Activated CD4-positive, alpha-beta T cell treated with anti-CD3 and anti-CD28 coated beads for 36 hours (primary cell): ENCODE data around the gene MXD3. TPM values are rescaled to one million over a fixed set of nuclear protein-coding genes. Genes with fewer than 3 reads are reported as not detected.
A peak's percentile ranks its signal among the peaks of the same experiment; 100 is the strongest.

ENCODE experiments used
- ATAC-seq: fragments of 200-7000 bp; cut with Tn5 transposase; one replicate; pipeline ENCODE4 v1.10.0; 2021; ENCODE audit warnings: mild to moderate bottlenecking, moderate library complexity
- CTCF ChIA-PET: fragments of 350-600 bp; sonication (Branson Sonifier 250); formaldehyde crosslinking; loops from one replicate; lab custom pipeline; 2021; ENCODE audit warnings: antibody characterized with exemption; lab: Charles Lee
- POLR2A ChIA-PET: fragments of 350-600 bp; sonication (Branson Sonifier 250); formaldehyde crosslinking; loops from one replicate; lab custom pipeline; 2021; ENCODE audit warnings: antibody characterized with exemption, inconsistent platforms; lab: Charles Lee
- DNase-seq: peaks from one replicate; pipeline ENCODE4 v3.0.0-alpha.2; 2020
- H3K27ac Mint-ChIP-seq: one replicate; pipeline ENCODE4 v1.8.0; 2021; ENCODE audit warnings: mixed read lengths
- H3K27me3 Mint-ChIP-seq: one replicate; pipeline ENCODE4 v1.8.0; 2021; ENCODE audit warnings: mixed read lengths
- H3K36me3 Mint-ChIP-seq: one replicate; pipeline ENCODE4 v1.8.0; 2021; ENCODE audit warnings: low read depth, mixed read lengths
- H3K4me1 Mint-ChIP-seq: one replicate; pipeline ENCODE4 v1.8.0; 2021; ENCODE audit warnings: mixed read lengths
- H3K4me3 Mint-ChIP-seq: one replicate; pipeline ENCODE4 v1.8.0; 2021; ENCODE audit warnings: mild to moderate bottlenecking, moderate library complexity, mixed read lengths
- H3K9me3 Mint-ChIP-seq: one replicate; pipeline ENCODE4 v1.8.0; 2021; ENCODE audit warnings: low read depth, mixed read lengths
- intact Hi-C, 2 experiments: fragments of 100-400 bp; cut with DNase I in 1 of 2; cut with micrococcal nuclease in 1 of 2; formaldehyde crosslinking; loops; one replicate each; pipeline versions ENCODE4 v1.14.2 to v1.15.1; 2022 to 2024; cut with DNase I, micrococcal nuclease
- total RNA-seq, 2 experiments: library from RNA; stranded (reverse); gene quantifications; one replicate each; pipeline ENCODE4 v1.2.3, GENCODE V29; 2021

MXD3 gene
- total RNA-seq, 2 experiments from 2014 or later = 21.3 to 27.2 TPM

DNA sequence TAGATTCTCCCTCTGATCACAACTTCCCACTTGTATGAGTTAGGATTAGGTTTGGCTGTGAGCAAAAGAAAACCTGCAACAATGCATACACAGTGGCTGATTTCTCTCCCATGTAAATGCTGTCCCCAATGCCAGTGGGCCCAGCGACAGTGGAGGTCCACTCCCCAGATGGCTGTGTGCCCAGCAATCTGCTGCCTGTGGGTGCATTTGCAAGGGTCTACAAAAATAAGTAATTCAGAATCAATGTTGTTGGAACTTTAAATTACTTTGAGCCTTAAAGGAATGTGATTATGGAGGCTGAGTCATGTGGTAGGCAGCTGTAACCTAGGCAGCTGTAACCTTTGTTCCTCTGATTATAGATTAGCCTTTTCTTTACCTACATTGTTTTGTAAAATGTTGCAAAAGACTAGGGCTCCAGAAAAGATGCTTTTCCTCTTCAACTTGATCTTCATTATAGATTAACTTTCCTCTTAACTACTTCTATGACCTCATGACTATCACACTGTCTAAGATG lies 14.2 kb upstream of the MXD3 start:
- H3K27ac Mint-ChIP-seq = no peak overlapping the region
- no peak overlapping the region for H3K4me3 Mint-ChIP-seq
- CTCF ChIA-PET = interaction anchor here (0.7 to 1.6 kb wide), 2 partner anchors 10 to 13 kb away, joined by 4 read pairs; no protein-coding TSS in a partner anchor

DNA sequence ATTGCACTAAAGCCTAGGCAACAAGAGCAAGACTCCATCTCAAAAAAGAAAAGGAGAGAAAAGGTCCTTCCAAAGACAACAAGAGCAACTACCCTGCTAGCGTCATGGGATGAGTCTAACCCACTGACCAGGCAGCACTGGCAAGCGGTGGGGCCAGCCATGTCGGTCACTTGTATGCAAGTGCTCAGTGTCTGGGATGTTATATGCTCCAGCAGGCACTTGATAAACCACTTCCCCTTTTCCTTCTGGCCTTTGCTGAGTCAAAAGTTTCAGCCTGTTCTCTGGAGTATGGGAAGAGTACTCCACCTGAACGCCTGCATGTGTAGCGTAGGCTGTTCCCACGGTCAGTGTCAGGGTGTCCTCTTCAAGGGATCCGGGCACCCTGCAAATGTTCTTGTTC lies 9.2 kb upstream of the MXD3 start:
- ChIA-PET POLR2A (no interaction called here), CTCF (no interaction called here)
- Mint-ChIP-seq H3K27ac (no peak overlapping the region), H3K4me3 (no peak overlapping the region), H3K9me3 (peaks cover 2% of the 10 kb centered on the region), H3K27me3 (no peaks in the 10 kb centered on the region), H3K36me3 (peaks cover 10% of the 10 kb centered on the region), H3K4me1 (peaks cover 17% of the 10 kb centered on the region)
- DNase-seq = no peak
- intact Hi-C loops = no loop called here
- ATAC-seq = no peak

More for the DNA sequence above, 14.2 kb upstream of the MXD3 start:
- POLR2A ChIA-PET = no interaction called here
- Mint-ChIP-seq H3K36me3 (peaks cover 6% of the 10 kb centered on the region), H3K4me1 (peaks cover 9% of the 10 kb centered on the region), H3K9me3 (no peaks in the 10 kb centered on the region), H3K27me3 (no peaks in the 10 kb centered on the region)
- intact Hi-C loops = no loop called here
- DNase-seq = no peak
- ATAC-seq = no peak

DNA sequence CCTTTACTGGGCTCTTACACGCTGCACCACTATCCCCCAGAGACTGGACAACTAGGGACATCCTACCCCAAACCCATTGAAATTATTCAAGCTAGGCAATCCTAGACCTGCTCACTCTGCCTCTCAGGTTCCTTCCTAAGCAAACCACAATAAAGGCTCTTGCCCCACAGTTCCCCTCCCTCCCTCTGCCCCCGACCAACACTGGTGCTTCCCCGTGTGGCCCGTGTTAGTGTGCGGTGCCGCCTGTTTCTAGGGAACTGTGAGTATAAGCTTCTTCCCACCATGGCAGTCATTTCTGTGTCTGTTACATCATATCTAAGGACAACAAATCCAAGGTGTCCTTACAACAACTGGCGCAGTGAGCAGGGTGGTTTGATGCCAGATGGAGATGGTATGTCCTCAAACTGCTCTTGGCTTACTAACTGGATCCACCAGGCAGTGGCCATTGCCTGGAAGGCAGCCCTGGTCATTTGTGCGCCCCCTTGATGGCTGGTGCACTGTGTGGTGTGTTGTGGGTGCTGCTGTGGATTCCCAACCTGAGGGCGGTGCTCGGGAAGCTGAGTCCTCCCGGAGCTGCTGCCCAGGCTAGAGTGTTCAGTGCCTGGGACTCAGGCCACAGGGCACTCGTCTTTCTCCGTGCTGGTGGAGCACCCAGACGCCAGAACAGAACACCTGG lies 8.4 kb upstream of the MXD3 start:
- Mint-ChIP-seq H3K27ac (no peak overlapping the region), H3K27me3 (no peaks in the 10 kb centered on the region), H3K36me3 (peaks cover 10% of the 10 kb centered on the region), H3K4me3 (no peak overlapping the region), H3K9me3 (peaks cover 2% of the 10 kb centered on the region), H3K4me1 (peaks cover 17% of the 10 kb centered on the region)
- peak; percentile 51 for DNase-seq
- intact Hi-C loops = loop anchor here in 1 of 2 experiments (2.0 to 10.0 kb wide), 4 partner anchors 17 to 275 kb away; partner anchors contain the start of genes PFN3, SLC34A1 and TMED9
- ChIA-PET CTCF (interaction anchor here (0.7 to 4.5 kb wide), 15 partner anchors 8 to 210 kb away, joined by 3 to 20 read pairs (median 7); no protein-coding TSS in a partner anchor), POLR2A (no interaction called here)
- ATAC-seq = peak; percentile 53

DNA sequence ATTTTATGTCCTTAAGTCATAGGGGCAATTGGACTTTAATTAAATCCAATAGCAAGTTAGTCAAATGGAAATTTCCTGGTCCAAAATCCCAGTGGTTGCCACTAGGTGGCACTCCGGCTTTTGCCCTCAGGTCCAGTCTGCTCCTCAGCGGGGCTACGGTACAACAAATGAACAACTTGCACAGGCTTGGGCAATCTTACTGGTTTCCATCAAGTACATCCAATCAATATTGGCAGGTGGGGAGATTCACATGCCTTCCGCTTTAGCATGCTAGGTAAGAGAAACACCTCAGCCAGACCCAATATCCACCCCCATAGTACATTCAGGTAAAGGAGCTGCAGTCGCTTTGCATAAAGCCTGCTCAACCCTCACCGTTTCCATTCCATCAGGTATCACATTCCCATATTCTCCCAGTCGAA lies 6.3 kb upstream of the MXD3 start:
- DNase-seq = peak; percentile 87
- Mint-ChIP-seq H3K27ac (no peak overlapping the region), H3K27me3 (no peaks in the 10 kb centered on the region), H3K9me3 (peaks cover 2% of the 10 kb centered on the region), H3K4me3 (no peak overlapping the region), H3K36me3 (peaks cover 10% of the 10 kb centered on the region), H3K4me1 (peaks cover 19% of the 10 kb centered on the region)
- ATAC-seq = peak; percentile 75
- ChIA-PET POLR2A (interaction anchor here (0.6 to 0.9 kb wide), 2 partner anchors 10 to 27 kb away, joined by 4 to 6 read pairs; no protein-coding TSS in a partner anchor), CTCF (interaction anchor here (0.7 to 4.5 kb wide), 27 partner anchors 8 to 376 kb away, joined by 3 to 20 read pairs (median 4); no protein-coding TSS in a partner anchor)
- intact Hi-C loops = loop anchor here (1.0 to 10.0 kb wide), 7 partner anchors 19 to 277 kb away; partner anchors contain the start of genes PFN3 (in 1 of the 2), SLC34A1 (in 1 of the 2) and TMED9 (in 1 of the 2)

DNA sequence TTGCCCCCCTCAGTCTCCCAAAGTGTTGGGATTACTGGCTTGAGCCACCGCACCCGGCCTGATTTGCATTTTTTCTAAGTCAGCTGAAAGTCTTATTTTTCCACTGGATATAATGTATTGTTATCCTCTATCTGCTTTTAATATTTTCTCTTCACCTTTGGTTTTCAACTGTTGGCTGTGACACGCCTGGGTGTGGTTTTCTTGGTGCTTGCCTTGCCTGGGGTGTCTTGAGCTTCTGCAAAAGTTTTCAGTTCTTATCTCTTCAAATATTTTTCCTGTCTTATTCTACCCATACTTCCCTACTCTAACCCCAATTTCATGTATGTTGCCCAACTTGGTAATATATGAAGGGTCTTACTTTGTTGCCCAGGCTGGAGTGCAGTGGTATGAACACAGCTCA lies 4.3 kb upstream of the MXD3 start:
- Mint-ChIP-seq H3K4me1 (peaks cover 27% of the 10 kb centered on the region), H3K27me3 (no peaks in the 10 kb centered on the region), H3K9me3 (peaks cover 2% of the 10 kb centered on the region), H3K36me3 (peaks cover 7% of the 10 kb centered on the region), H3K4me3 (no peak overlapping the region), H3K27ac (no peak overlapping the region)
- intact Hi-C loops = loop anchor here in 1 of 2 experiments (5.0 to 10.0 kb wide), 3 partner anchors 69 to 279 kb away; partner anchors contain the start of genes PFN3, SLC34A1 and TMED9
- no peak for DNase-seq
- POLR2A ChIA-PET = interaction anchor here (1.0 kb wide), 1 partner anchor 130 kb away, joined by 6 read pairs; the partner anchor contains the start of gene PRR7
- ATAC-seq = no peak
- CTCF ChIA-PET = interaction anchor here (0.5 to 4.5 kb wide), 6 partner anchors 9 to 139 kb away, joined by 3 to 18 read pairs (median 4); no protein-coding TSS in a partner anchor

DNA sequence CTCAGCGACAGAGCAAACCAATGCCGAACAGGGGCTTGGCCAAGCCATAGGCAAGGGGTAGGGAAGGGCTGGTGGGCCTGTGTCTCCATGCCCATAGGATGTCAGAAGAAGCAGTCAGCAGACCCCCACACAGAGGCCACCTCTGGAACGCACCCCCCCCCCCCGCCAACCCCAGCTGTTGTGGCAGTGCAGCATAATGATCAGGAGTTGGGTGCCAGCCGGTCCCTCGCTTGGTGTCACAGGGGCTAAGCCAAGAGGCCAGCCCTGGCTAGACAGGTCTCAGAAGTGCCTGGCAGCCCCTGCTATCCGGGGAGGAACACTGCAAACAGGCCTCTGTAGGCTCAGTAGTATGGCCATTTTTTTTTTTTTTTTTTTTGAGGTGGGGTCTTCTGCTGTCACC lies 3.7 kb upstream of the MXD3 start:
- H3K27me3 Mint-ChIP-seq = no peaks in the 10 kb centered on the region
- peaks cover 32% of the 10 kb centered on the region for H3K4me1 Mint-ChIP-seq
- intact Hi-C loops = loop anchor here in 1 of 2 experiments (5.0 to 10.0 kb wide), 3 partner anchors 69 to 279 kb away; partner anchors contain the start of genes PFN3, SLC34A1 and TMED9
- H3K27ac Mint-ChIP-seq = no peak overlapping the region
- ChIA-PET CTCF (interaction anchor here (0.5 to 4.5 kb wide), 4 partner anchors 27 to 140 kb away, joined by 3 to 18 read pairs (median 4); no protein-coding TSS in a partner anchor), POLR2A (interaction anchor here (1.0 kb wide), 1 partner anchor 131 kb away, joined by 6 read pairs; the partner anchor contains the start of gene PRR7)
- H3K4me3 Mint-ChIP-seq = no peak overlapping the region
- H3K9me3 Mint-ChIP-seq = peaks cover 2% of the 10 kb centered on the region
- peaks cover 9% of the 10 kb centered on the region for H3K36me3 Mint-ChIP-seq
- DNase-seq (no peak), ATAC-seq (no peak)

DNA sequence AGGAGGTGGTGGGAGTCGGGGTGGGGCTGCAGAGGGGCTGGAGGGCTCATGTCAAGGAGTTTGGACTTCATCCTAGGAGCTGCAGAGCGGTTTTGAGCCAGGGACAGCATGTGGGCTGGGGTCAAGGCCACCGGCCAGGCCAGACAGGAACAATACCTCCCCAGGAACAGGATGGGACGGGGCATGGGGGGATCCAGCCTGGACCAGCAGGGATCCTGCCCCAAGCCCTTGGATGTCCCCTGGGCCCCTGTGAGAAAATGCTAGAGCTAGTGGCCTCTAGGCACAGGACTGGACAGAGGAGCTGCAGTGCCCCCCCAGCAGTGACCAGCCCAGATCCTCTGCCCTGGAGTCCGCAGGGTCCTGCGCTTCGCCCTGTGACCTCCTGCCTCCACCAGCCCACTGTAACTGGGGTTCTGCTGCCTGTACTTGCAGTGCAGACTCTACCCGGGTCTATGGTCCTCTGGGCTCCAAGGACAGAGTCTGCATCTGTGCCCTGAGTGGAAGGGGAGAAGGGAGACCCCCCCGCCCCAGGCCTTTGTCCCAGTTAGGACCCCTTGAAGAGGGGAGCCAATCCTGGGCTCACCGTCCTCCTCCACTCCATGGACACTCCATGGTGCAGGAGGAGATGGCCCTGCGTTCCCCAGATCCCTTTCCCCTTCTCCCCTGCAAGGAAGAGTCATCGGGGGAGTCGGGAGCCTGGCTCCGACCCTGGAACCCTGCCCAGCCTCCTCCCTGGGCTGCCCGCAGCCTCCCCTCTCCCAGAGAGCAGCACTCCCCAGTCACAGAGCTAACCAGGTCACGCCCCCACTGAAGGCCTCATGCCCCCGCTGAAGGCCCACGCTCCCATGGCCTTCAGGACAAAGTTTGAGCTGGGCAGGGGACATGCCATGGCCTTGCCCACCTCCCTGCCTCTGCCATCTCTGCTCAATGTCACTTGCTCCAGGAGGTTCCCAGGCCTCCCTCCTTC lies 3.0 kb upstream of the MXD3 start:
- Mint-ChIP-seq H3K4me3 (no peak overlapping the region), H3K27me3 (no peaks in the 10 kb centered on the region), H3K9me3 (peaks cover under 1% of the 10 kb centered on the region), H3K27ac (no peak overlapping the region), H3K36me3 (peaks cover 10% of the 10 kb centered on the region), H3K4me1 (peaks cover 29% of the 10 kb centered on the region)
- ChIA-PET CTCF (interaction anchor here (0.6 to 1.8 kb wide), 5 partner anchors 14 to 204 kb away, joined by 3 to 5 read pairs (median 4); partner anchors contain the start of gene LMAN2), POLR2A (no interaction called here)
- intact Hi-C loops = loop anchor here (5.0 to 10.0 kb wide), 5 partner anchors 70 to 667 kb away; partner anchors contain the start of genes PDLIM7 (in 1 of the 2), PFN3 (in 1 of the 2), SLC34A1 (in 1 of the 2) and TMED9 (in 1 of the 2)
- no peak for ATAC-seq
- no peak for DNase-seq

DNA sequence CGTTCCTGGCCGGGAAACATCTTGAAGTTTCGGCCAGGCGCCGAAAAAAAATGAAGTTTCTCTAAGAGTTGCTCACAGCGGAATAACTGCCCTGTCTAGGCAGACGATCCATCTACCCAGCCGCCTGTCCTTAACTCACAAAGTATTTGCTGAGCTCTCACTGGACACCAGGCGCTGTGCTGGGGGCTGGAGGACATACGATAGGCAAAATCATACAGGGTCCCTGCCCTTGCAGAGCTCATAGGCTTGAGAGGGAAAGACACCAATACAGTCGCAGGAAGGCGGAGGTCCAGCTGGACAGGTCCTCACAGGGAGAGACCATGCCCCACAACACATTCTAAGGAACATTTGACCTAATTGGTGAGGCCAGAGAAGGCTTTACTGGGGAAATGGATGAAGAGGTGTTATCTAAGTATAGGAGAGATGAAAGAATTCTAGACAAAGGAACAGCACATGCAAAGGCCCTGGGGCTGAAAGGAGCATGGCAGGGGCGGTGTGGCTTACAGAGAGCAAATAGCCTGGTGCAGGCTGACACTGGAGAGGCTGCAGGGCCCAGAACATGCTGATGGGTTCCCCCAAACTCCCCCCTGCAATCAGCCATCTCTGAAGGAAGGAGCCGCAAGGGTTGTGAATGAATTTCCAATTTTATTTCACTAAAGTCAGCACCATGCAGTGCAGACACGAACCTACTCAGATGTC lies 2.0 kb upstream of the MXD3 start:
- ChIA-PET POLR2A (interaction anchor here (0.7 to 1.6 kb wide), 3 partner anchors 10 to 841 kb away, joined by 3 to 5 read pairs (median 5); no protein-coding TSS in a partner anchor), CTCF (interaction anchor here (0.7 to 1.8 kb wide), 9 partner anchors 10 to 144 kb away, joined by 3 to 6 read pairs (median 3); partner anchors contain the start of genes LMAN2, PRELID1 and RAB24)
- no peaks in the 10 kb centered on the region for H3K27me3 Mint-ChIP-seq
- no peak for ATAC-seq
- intact Hi-C loops = loop anchor here (1.0 to 10.0 kb wide), 7 partner anchors 37 to 666 kb away; partner anchors contain the start of genes LMAN2 (in 1 of the 2), PDLIM7 (in 1 of the 2), SLC34A1 (in 1 of the 2) and TMED9 (in 1 of the 2)
- H3K36me3 Mint-ChIP-seq = peaks cover 8% of the 10 kb centered on the region
- H3K4me3 Mint-ChIP-seq = no peak overlapping the region
- H3K9me3 Mint-ChIP-seq = no peaks in the 10 kb centered on the region
- DNase-seq = no peak
- peaks cover 34% of the 10 kb centered on the region for H3K4me1 Mint-ChIP-seq
- H3K27ac Mint-ChIP-seq = no peak overlapping the region

DNA sequence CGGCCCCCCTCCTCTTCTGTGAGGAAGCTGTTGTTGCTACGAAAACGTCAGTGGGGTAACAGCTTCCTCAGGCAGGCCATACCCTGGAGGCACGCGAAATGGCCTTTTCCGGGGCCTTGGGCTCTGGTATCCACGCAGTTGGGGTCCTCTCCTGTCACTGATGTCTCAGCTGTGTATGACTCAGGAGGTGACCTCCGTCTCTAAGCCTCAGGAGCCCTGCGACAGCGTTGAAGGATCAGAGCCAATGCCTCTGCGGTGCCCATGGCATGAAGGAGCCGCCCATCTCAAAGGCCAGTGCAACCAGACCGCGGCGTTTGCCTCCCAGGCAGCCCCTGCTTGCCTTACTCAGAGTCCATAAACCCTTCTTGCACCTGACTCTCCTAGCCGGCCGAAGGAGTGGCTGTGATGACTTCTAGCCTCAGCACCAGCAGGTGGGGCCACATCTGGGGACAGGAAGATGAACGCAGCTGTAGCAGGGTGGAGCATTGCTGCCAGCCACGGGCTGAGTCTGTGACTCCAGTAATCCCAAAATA lies 1.0 kb upstream of the MXD3 start:
- ATAC-seq = peak; percentile 45
- ChIA-PET POLR2A (interaction anchor here (0.7 to 1.6 kb wide), 8 partner anchors 11 to 842 kb away, joined by 3 to 7 read pairs (median 4); partner anchors contain the start of gene GRK6), CTCF (interaction anchor here (0.6 to 4.9 kb wide), 21 partner anchors 9 to 182 kb away, joined by 3 to 47 read pairs (median 3); partner anchors contain the start of genes PRELID1 and RAB24)
- peak overlapping the region; percentile 85 for H3K4me3 Mint-ChIP-seq
- peak; percentile 81 for DNase-seq
- no peaks in the 10 kb centered on the region for H3K9me3 Mint-ChIP-seq
- intact Hi-C loops = loop anchor here (1.0 to 10.0 kb wide), 16 partner anchors 9 to 775 kb away; partner anchors contain the start of genes GRK6 (in 2 of the 2), LMAN2 (in 2 of the 2), PDLIM7 (in 2 of the 2) and NSD1 (in 1 of the 2)
- H3K27ac Mint-ChIP-seq = peak overlapping the region; percentile 84
- H3K36me3 Mint-ChIP-seq = peaks cover 8% of the 10 kb centered on the region
- no peaks in the 10 kb centered on the region for H3K27me3 Mint-ChIP-seq
- peaks cover 27% of the 10 kb centered on the region for H3K4me1 Mint-ChIP-seq
